Neural cell (in vitro differentiated cells): ENCODE measurements around the gene RAD51C. TPM values are rescaled to one million over a fixed set of nuclear protein-coding genes. Genes with fewer than 3 reads are reported as not detected.

Experiments
- H2AFZ ChIP-seq: fragments of 200-600, 300-800 bp; sonication (generic), shearing (Covaris generic); 2 replicates; pipeline ENCODE4 v1.6.0; 2014; ENCODE audit warnings: low read depth, mild to moderate bottlenecking, antibody characterized with exemption, low read length, moderate library complexity
- H3F3A ChIP-seq: fragments of 200-600 bp; shearing (Covaris generic); 2 replicates; pipeline ENCODE4 v1.6.1; 2016; ENCODE audit warnings: mild to moderate bottlenecking, moderate library complexity, mixed read lengths, antibody characterized with exemption, low read length; ENCODE audit not compliant: insufficient read depth, poor library complexity, severe bottlenecking
- H3K27ac ChIP-seq: fragments of 200-600, 300-800 bp; sonication (generic), shearing (Covaris generic); 2 replicates; pipeline ENCODE4 v1.5.1; 2014; ENCODE audit warnings: mild to moderate bottlenecking, low read length, moderate library complexity
- H3K27me3 ChIP-seq: fragments of 300-800, 200-600 bp; sonication (generic), shearing (Covaris generic); 2 replicates; pipeline ENCODE4 v1.6.0; 2014; ENCODE audit warnings: mild to moderate bottlenecking, low read depth, low read length, moderate library complexity; ENCODE audit not compliant: insufficient read depth
- H3K36me3 ChIP-seq: fragments of 300-800, 200-600 bp; sonication (generic), shearing (Covaris generic); 2 replicates; pipeline ENCODE4 v1.5.1; 2014; ENCODE audit warnings: mild to moderate bottlenecking, antibody characterized with exemption, low read length, moderate library complexity; ENCODE audit not compliant: insufficient read depth
- H3K4me2 ChIP-seq: fragments of 300-800, 200-600 bp; sonication (generic), shearing (Covaris generic); 2 replicates; pipeline ENCODE4 v1.6.0; 2014; ENCODE audit warnings: mild to moderate bottlenecking, low read length
- H3K4me3 ChIP-seq: fragments of 300-800, 200-600 bp; sonication (generic), shearing (Covaris generic); 2 replicates; pipeline ENCODE4 v1.5.1; 2014; ENCODE audit warnings: mild to moderate bottlenecking, low read length, moderate library complexity
- H3K79me2 ChIP-seq: fragments of 200-600 bp; shearing (Covaris generic); replicated peaks from 2 replicates; pipeline ENCODE4 v1.6.0; 2014; ENCODE audit warnings: mild to moderate bottlenecking, low read length, moderate library complexity; ENCODE audit not compliant: insufficient read depth
- H3K9ac ChIP-seq: fragments of 300-800, 200-600 bp; sonication (generic), shearing (Covaris generic); 2 replicates; pipeline ENCODE4 v1.6.1; 2016; ENCODE audit warnings: mild to moderate bottlenecking, low read length, mixed read lengths
- H3K9me2 ChIP-seq: fragments of 200-600 bp; shearing (Covaris generic); 2 replicates; pipeline ENCODE4 v1.6.1; 2016; ENCODE audit warnings: mild to moderate bottlenecking, low read length, mixed read lengths; ENCODE audit not compliant: insufficient read depth
- H3K9me3 ChIP-seq: fragments of 200-600, 300-800 bp; sonication (generic), shearing (Covaris generic); 2 replicates; pipeline ENCODE4 v1.6.1; 2016; ENCODE audit warnings: mild to moderate bottlenecking, mixed run types, low read length, moderate library complexity, mixed read lengths
- H4K20me1 ChIP-seq: fragments of 200-600 bp; shearing (Covaris generic); 2 replicates; pipeline ENCODE4 v1.6.1; 2016; ENCODE audit warnings: mild to moderate bottlenecking, mixed run types; ENCODE audit not compliant: insufficient read depth
- EP300 ChIP-seq: fragments of 450-650 bp; conservative IDR thresholded peaks from 2 replicates; pipeline ENCODE4 v1.6.1; 2014; ENCODE audit warnings: antibody characterized with exemption, mild to moderate bottlenecking, moderate library complexity; ENCODE audit not compliant: poor library complexity, severe bottlenecking
- EZH2 ChIP-seq: fragments of 200-600, 300-800 bp; shearing (Covaris generic), sonication (generic); IDR thresholded peaks from 2 replicates; pipeline ENCODE4 v1.6.1; 2014; ENCODE audit warnings: antibody characterized with exemption, low read length, borderline replicate concordance, mild to moderate bottlenecking; ENCODE audit not compliant: insufficient read depth, poor library complexity, severe bottlenecking
- MXI1 ChIP-seq: fragments of 450-650 bp; conservative IDR thresholded peaks from 2 replicates; pipeline ENCODE4 v1.6.1; 2014; ENCODE audit warnings: antibody characterized with exemption, mild to moderate bottlenecking; ENCODE audit not compliant: poor library complexity, severe bottlenecking
- POLR2AphosphoS5 ChIP-seq: IDR thresholded peaks from 2 replicates; pipeline ENCODE4 v1.6.1; 2012
- RAD21 ChIP-seq: fragments of 450-650 bp; conservative IDR thresholded peaks from 2 replicates; pipeline ENCODE4 v1.6.1; 2014; ENCODE audit warnings: antibody characterized with exemption, mild to moderate bottlenecking, moderate library complexity
- SMC3 ChIP-seq: fragments of 450-650 bp; conservative IDR thresholded peaks from 2 replicates; pipeline ENCODE4 v1.6.1; 2014; ENCODE audit warnings: antibody characterized with exemption, mild to moderate bottlenecking, moderate library complexity; ENCODE audit not compliant: poor library complexity
- TAF1 ChIP-seq: IDR thresholded peaks from 2 replicates; pipeline ENCODE4 v1.6.1; 2012; ENCODE audit warnings: low read depth
- polyA plus RNA-seq: library from polyadenylated mRNA; depleted of rRNA; stranded (reverse); fragments of >200 nt; gene quantifications from 2 replicates; pipeline ENCODE4 v1.2.3, GENCODE V29; 2014
- TF ChIP-seq, protein P1 (sequence below): IDR thresholded peaks from 2 replicates; pipeline ENCODE4 v1.6.1; 2012; ENCODE audit warnings: borderline replicate concordance
- TF ChIP-seq, protein P2 (sequence below): fragments of 450-650 bp; IDR thresholded peaks from 2 replicates; pipeline ENCODE4 v1.5.1; 2014; ENCODE audit warnings: antibody characterized with exemption, mild to moderate bottlenecking, moderate library complexity; ENCODE audit not compliant: poor library complexity, severe bottlenecking

Gene RAD51C
- polyA plus RNA-seq, 1 donor from 2014 or later, result 25.1 TPM

DNA sequence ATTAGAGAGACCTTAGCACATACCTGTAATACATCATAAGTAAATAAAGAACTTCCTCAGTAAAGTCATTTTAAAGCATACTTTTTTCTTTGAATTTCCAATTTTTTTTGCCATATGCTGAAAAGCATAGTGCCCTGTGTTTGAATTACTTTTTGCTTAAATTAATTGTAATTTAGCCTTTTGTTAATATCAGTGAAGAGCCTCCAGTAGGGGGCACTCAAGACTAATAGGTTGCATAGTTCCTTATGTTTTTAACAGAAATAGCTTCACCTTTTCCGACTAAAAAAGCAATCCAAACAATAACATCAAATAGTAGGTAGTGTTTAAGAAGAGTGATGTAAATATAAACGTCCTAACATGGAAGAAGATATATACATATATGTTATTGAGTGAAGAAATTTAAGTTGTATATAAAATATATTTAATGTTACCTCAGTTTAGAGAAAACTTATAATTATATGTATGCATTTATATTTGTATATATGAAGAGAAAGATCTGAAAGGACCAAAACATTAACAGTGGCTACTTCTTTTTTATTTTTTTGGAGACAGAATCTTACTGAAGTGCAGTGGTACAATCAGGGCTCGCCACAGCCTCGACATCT lies 18.6 kb downstream of the RAD51C start:
- Histone ChIP-seq H3K27me3 (no peaks in the 10 kb centered on the region), H3K36me3 (no peaks in the 10 kb centered on the region), H3K9me2 (no peaks in the 10 kb centered on the region), H2AFZ (no peak overlapping the region), H3F3A (no peaks in the 10 kb centered on the region), H3K9me3 (no peaks in the 10 kb centered on the region), H3K27ac (no peak overlapping the region), H4K20me1 (no peaks in the 10 kb centered on the region), H3K4me2 (no peak overlapping the region), H3K79me2 (no peaks in the 10 kb centered on the region), H3K4me3 (no peak overlapping the region), H3K9ac (no peak overlapping the region)
- no peak for TF ChIP-seq MXI1
- no peak for TF ChIP-seq EP300
- TF ChIP-seq, protein P1, sequence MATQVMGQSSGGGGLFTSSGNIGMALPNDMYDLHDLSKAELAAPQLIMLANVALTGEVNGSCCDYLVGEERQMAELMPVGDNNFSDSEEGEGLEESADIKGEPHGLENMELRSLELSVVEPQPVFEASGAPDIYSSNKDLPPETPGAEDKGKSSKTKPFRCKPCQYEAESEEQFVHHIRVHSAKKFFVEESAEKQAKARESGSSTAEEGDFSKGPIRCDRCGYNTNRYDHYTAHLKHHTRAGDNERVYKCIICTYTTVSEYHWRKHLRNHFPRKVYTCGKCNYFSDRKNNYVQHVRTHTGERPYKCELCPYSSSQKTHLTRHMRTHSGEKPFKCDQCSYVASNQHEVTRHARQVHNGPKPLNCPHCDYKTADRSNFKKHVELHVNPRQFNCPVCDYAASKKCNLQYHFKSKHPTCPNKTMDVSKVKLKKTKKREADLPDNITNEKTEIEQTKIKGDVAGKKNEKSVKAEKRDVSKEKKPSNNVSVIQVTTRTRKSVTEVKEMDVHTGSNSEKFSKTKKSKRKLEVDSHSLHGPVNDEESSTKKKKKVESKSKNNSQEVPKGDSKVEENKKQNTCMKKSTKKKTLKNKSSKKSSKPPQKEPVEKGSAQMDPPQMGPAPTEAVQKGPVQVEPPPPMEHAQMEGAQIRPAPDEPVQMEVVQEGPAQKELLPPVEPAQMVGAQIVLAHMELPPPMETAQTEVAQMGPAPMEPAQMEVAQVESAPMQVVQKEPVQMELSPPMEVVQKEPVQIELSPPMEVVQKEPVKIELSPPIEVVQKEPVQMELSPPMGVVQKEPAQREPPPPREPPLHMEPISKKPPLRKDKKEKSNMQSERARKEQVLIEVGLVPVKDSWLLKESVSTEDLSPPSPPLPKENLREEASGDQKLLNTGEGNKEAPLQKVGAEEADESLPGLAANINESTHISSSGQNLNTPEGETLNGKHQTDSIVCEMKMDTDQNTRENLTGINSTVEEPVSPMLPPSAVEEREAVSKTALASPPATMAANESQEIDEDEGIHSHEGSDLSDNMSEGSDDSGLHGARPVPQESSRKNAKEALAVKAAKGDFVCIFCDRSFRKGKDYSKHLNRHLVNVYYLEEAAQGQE, result no peak
- TF ChIP-seq, protein P2, sequence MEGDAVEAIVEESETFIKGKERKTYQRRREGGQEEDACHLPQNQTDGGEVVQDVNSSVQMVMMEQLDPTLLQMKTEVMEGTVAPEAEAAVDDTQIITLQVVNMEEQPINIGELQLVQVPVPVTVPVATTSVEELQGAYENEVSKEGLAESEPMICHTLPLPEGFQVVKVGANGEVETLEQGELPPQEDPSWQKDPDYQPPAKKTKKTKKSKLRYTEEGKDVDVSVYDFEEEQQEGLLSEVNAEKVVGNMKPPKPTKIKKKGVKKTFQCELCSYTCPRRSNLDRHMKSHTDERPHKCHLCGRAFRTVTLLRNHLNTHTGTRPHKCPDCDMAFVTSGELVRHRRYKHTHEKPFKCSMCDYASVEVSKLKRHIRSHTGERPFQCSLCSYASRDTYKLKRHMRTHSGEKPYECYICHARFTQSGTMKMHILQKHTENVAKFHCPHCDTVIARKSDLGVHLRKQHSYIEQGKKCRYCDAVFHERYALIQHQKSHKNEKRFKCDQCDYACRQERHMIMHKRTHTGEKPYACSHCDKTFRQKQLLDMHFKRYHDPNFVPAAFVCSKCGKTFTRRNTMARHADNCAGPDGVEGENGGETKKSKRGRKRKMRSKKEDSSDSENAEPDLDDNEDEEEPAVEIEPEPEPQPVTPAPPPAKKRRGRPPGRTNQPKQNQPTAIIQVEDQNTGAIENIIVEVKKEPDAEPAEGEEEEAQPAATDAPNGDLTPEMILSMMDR, result peak; percentile 87
- no peak for TF ChIP-seq EZH2
- TF ChIP-seq SMC3, result peak; percentile 94
- TF ChIP-seq RAD21, result peak; percentile 92
- TF ChIP-seq TAF1, result no peak
- TF ChIP-seq POLR2AphosphoS5, result no peak

DNA sequence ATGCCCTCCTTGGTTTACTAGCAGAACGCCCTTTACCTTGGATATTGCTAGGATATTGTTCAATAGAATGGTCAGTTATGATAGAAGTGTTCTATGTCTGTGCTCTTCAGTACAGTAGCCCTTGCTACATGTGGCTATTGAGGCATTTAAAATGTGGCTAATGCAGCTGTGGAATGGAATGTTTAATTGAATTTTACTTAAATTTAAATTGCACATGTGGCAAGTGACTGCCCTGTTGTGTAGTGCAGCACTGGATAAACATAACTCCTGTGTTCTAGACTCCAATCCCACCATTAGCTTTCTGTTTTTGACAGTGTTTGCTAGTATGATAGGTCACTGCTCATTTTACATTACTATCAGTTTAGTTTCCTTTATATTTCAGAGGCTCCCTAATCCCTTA lies 29.9 kb downstream of the RAD51C start:
- Histone ChIP-seq H3K27me3 (no peaks in the 10 kb centered on the region), H3K36me3 (no peaks in the 10 kb centered on the region), H3F3A (no peaks in the 10 kb centered on the region), H3K9ac (no peak overlapping the region), H3K79me2 (no peaks in the 10 kb centered on the region), H2AFZ (no peak overlapping the region), H3K27ac (no peak overlapping the region), H3K4me2 (no peak overlapping the region), H3K4me3 (no peak overlapping the region), H3K9me3 (no peaks in the 10 kb centered on the region), H4K20me1 (no peaks in the 10 kb centered on the region), H3K9me2 (no peaks in the 10 kb centered on the region)
- TF ChIP-seq EZH2, result no peak
